GM18498 (cell line): Measurements from ENCODE around the gene C5orf47.

ENCODE experiments used
- ATAC-seq: cut with Tn5 transposase; IDR thresholded peaks from one replicate; pipeline ENCODE4 v1.9.1; 2021; ENCODE audit warnings: mild to moderate bottlenecking, moderate library complexity; ENCODE audit not compliant: unreplicated experiment

Gene C5orf47

DNA sequence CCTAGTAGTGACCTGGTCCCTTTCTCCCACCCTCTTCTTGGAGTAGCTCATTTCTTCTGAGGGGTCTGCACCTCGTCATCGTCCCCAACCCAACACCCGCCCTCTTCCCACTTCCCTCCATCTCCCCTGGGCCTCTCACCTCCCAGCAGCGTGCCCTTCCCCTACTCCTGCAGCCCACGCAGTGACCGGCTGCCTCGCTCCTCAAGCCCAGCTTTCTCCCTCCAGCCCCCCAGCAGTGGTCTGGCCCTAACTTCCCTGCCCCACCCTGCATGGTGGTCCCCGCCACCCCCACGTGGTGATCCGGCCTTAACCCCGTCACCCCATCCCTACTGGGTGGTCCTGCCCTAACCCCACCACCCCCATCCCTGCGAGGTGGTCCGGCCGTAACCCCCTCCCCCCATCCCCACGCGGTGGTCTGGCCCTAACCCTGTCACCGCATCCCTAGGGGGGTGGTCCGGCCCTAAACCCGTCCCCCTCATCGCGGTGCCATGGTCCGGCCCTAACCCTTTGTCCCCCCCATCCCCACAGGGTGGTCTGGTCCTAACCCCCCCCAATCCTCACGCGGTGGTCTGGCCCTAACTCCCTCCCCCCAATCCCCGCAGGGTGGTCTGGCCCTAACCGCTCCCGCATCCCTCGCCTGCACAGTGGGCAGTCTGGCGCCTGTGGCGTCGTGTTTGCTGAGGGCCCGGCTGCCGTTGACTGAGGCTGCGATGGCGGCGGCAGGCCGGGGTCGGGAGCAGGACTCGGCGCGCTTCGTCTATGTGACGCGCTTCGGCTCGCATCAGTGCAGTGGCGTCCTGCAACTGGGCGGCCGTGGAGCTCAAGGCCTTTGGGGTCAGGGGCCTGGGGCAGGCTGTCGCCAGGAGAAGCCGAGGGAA, at the start of gene C5orf47:
TSS of gene C5orf47 (plus strand) at position 617 of the 878 bp plus-strand sequence. CDS start at position 711, 94 bp downstream.
- no peak for ATAC-seq

- ATAC-seq: no peak
Measured at GRCh38 chr5:173940269-173940668, 48.7 kb upstream of the C5orf47 start.

GRCh38 chr5:173941102-173941501, 47.9 kb upstream of the C5orf47 start:
- no peak for ATAC-seq

GRCh38 chr5:173941758-173942401, 47.1 kb upstream of the C5orf47 start:
- no peak for ATAC-seq

GRCh38 chr5:173944511-173944910, 44.5 kb upstream of the C5orf47 start:
- no peak for ATAC-seq

- ATAC-seq: no peak
Measured at GRCh38 chr5:173945160-173945559, 43.8 kb upstream of the C5orf47 start.

- no peak for ATAC-seq
Measured at GRCh38 chr5:173946323-173946722, 42.6 kb upstream of the C5orf47 start.

DNA sequence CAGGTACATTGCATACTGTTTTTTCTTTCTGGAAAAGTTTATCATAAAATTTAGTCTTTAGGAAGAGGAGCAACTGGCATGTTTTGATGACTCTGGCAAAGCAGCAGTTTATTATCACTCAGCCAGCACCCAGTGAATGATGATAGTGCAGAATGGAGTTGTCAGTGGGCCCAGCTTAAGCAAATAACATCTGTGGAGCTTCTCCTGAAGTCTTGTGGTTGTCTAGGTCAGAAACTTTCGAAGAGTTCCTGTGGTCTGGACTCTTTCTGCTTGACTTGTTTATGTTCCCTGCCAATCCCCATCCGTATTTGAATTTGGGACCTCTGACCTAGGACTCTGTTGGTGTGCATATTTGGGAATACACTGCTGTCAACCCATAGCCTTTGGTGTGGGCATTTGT, 38.1 kb upstream of the C5orf47 start:
- no peak for ATAC-seq

- no peak for ATAC-seq
Measured at GRCh38 chr5:173953528-173954090, 35.4 kb upstream of the C5orf47 start.

GRCh38 chr5:173954671-173955521, 34.1 kb upstream of the C5orf47 start:
- no peak for ATAC-seq

DNA sequence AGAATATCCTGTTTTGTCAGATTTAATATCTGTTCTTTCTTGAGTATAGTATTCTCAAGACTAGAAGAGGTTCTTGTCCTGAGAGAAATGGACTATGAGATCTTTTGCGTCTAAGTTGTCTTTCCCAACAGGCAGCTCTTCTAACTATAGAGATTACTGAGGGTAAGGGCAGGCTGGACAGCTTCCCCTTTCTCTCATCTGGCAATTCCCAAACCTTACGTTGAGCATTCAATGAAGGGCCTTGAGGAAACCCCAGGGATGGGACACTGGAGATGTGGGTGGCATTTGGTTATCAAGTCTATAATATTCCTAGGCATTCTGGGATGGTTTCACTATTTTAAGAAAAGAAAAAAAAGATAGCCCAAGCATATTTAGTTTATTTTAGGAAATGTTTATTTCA, 28.0 kb upstream of the C5orf47 start:
- ATAC-seq: no peak

DNA sequence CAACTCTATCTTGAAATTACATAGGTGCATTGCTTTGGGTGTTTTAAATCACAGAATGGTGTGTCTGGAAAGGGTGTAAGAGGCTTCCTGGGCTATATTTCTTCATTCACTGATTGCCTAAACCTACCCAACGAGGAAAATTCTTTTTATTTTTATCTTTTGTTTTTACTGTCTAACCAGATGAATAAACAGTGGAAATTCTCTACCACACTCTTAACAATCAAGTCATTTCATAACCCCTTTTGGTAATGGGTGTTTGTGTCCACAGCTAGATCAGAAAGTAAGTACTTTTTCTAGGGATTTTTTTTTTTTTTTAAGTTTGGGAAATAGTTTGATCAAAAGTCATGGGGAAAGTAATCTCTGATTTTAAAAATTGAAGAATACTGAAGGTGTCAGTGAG, 27.6 kb upstream of the C5orf47 start:
- no peak for ATAC-seq

DNA sequence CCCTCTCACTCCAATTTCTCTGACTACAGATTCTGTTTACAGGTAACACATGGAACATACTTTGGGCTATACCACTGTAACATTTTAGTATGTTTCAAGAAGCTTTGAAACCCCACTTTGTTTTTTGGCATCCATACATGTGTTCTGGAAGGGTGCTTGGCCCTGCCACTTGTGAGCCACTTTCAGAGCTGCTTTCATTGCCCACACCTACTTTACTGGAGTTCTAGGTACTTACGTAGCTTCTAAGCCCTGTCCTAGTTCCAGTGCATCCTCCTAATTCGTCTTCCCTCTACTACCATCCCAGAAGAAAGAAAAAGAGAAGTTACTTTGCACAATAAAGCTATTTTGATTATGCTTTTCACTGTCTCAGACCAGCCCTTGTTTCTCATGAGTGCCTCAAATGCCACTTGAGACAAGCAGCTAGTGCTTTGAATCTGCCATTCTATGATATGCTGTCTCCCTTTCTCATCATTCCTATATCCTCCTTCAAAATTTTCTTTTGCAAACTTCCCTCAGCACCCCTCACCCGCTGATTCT, 26.5 kb upstream of the C5orf47 start:
- no peak for ATAC-seq

DNA sequence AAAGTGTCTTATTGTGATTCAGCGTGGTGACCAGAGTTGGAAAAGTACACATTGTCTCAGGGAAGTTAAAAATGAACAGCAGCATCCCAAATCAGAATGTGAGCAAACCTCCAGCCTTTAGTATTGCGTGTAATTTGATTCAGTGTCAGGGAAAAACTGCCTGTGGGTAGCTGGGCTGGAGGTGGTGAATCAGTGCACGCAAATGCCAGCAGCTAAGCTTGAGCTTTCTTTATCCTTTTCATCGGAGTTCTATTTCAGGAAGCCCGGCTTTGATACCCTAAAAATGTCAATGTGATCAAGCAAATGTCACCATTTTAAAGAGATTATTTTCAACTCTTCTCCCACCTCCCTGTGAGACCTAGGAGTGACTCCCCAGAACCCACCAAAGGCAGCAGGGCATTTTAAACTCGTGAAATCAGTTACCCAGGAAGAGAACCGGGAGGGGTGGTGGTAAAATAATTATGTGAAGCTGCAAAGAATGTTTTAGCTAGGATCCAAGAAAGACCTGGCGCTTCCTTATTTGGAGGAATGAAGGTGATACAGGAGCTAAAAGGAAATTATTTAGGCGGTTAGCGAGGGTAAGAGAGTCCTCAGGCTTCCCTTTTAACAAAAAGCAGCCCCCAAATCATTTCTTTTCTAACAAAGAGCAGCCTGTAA, 25.7 kb upstream of the C5orf47 start:
- no peak for ATAC-seq

- no peak for ATAC-seq
Measured at GRCh38 chr5:173963867-173964441, 25.0 kb upstream of the C5orf47 start.

- ATAC-seq: no peak
Measured at GRCh38 chr5:173964506-173964905, 24.5 kb upstream of the C5orf47 start.

GRCh38 chr5:173967241-173967640, 21.7 kb upstream of the C5orf47 start:
- no peak for ATAC-seq

- no peak for ATAC-seq
Measured at GRCh38 chr5:173968154-173968797, 20.7 kb upstream of the C5orf47 start.
